H9 (cell line): ENCODE data around the gene RNPEPL1. TPM values are rescaled to one million over a fixed set of nuclear protein-coding genes. Genes with fewer than 3 reads are reported as not detected.

Source experiments
- DNase-seq: peaks from one replicate; pipeline ENCODE4 v3.0.0-alpha.2; 2017
- H2AFZ ChIP-seq: one replicate; pipeline ENCODE4 v1.6.1; 2013; ENCODE audit warnings: mild to moderate bottlenecking, low read length, control low read depth, moderate library complexity
- H2AK5ac ChIP-seq: 2 replicates; pipeline ENCODE4 v1.6.1; 2013; ENCODE audit warnings: low read length, control low read depth, mixed read lengths; ENCODE audit not compliant: insufficient read length
- H2BK120ac ChIP-seq: one replicate; pipeline ENCODE4 v1.6.1; 2013; ENCODE audit warnings: low read depth, mild to moderate bottlenecking, low read length, control low read depth, inconsistent platforms; ENCODE audit not compliant: poor library complexity, severe bottlenecking
- H2BK12ac ChIP-seq: 2 replicates; pipeline ENCODE4 v1.6.1; 2013; ENCODE audit warnings: low read length, control low read depth, mixed read lengths, low read depth; ENCODE audit not compliant: insufficient read length
- H2BK15ac ChIP-seq: 2 replicates; pipeline ENCODE4 v1.6.1; 2013; ENCODE audit warnings: low read depth, low read length, control low read depth
- H2BK20ac ChIP-seq: one replicate; pipeline ENCODE4 v1.6.1; 2013; ENCODE audit warnings: low read depth, mild to moderate bottlenecking, low read length, control low read depth, inconsistent platforms; ENCODE audit not compliant: poor library complexity, severe bottlenecking
- H2BK5ac ChIP-seq: 2 replicates; pipeline ENCODE4 v1.6.1; 2013; ENCODE audit warnings: low read length, control low read depth, mixed read lengths; ENCODE audit not compliant: insufficient read length
- H3K14ac ChIP-seq: 2 replicates; pipeline ENCODE4 v1.6.1; 2013; ENCODE audit warnings: low read length, control low read depth; ENCODE audit not compliant: insufficient read depth
- H3K18ac ChIP-seq: 2 replicates; pipeline ENCODE4 v1.6.1; 2013; ENCODE audit warnings: low read depth, mild to moderate bottlenecking, mixed read lengths, low read length, control low read depth; ENCODE audit not compliant: insufficient read length
- H3K23ac ChIP-seq: 2 replicates; pipeline ENCODE4 v1.6.1; 2013; ENCODE audit warnings: low read length, control low read depth, mixed read lengths, low read depth; ENCODE audit not compliant: insufficient read length
- H3K23me2 ChIP-seq: 2 replicates; pipeline ENCODE4 v1.6.1; 2013; ENCODE audit warnings: low read depth, mild to moderate bottlenecking, mixed read lengths, low read length, control low read depth; ENCODE audit not compliant: insufficient read length, poor library complexity, severe bottlenecking
- H3K27ac ChIP-seq: 2 replicates; pipeline ENCODE4 v1.5.1; 2013; ENCODE audit warnings: low read length, control low read depth, mixed read lengths, low read depth; ENCODE audit not compliant: insufficient read length
- H3K27me3 ChIP-seq: 2 replicates; pipeline ENCODE4 v1.6.1; 2013; ENCODE audit warnings: low read length, control low read depth, inconsistent platforms; ENCODE audit not compliant: insufficient read depth
- H3K4ac ChIP-seq: 2 replicates; pipeline ENCODE4 v1.6.1; 2013; ENCODE audit warnings: low read depth, mild to moderate bottlenecking, control low read depth, inconsistent platforms, low read length, moderate library complexity
- H3K4me1 ChIP-seq: 2 replicates; pipeline ENCODE4 v1.6.1; 2013; ENCODE audit warnings: low read length, control low read depth, inconsistent platforms; ENCODE audit not compliant: insufficient read depth
- H3K4me2 ChIP-seq: 2 replicates; pipeline ENCODE4 v1.6.1; 2013; ENCODE audit warnings: low read length, control low read depth, mixed read lengths; ENCODE audit not compliant: insufficient read length, insufficient read depth
- H3K56ac ChIP-seq: 2 replicates; pipeline ENCODE4 v1.6.1; 2013; ENCODE audit warnings: low read depth, mild to moderate bottlenecking, mixed read lengths, low read length, control low read depth; ENCODE audit not compliant: insufficient read length
- H3K79me1 ChIP-seq: 2 replicates; pipeline ENCODE4 v1.6.1; 2013; ENCODE audit warnings: low read depth, mild to moderate bottlenecking, moderate library complexity, low read length, control low read depth, inconsistent platforms; ENCODE audit not compliant: insufficient read depth, poor library complexity, severe bottlenecking
- H3K79me2 ChIP-seq: 2 replicates; pipeline ENCODE4 v1.6.1; 2013; ENCODE audit warnings: low read length, control low read depth, inconsistent platforms; ENCODE audit not compliant: insufficient read depth
- H3K9ac ChIP-seq: 2 replicates; pipeline ENCODE4 v1.6.1; 2013; ENCODE audit warnings: low read length, control low read depth, mixed read lengths; ENCODE audit not compliant: insufficient read length; ENCODE audit errors: extremely low read depth
- H3K9me3 ChIP-seq: one replicate; pipeline ENCODE4 v1.6.1; 2013; ENCODE audit warnings: low read depth, low read length, inconsistent platforms; ENCODE audit not compliant: control insufficient read depth
- H3T11ph ChIP-seq: one replicate; pipeline ENCODE4 v1.6.1; 2013; ENCODE audit warnings: mild to moderate bottlenecking, low read length, control low read depth, inconsistent platforms
- H4K20me1 ChIP-seq: one replicate; pipeline ENCODE4 v1.6.1; 2013; ENCODE audit not compliant: control insufficient read depth, insufficient read length, insufficient read depth
- H4K5ac ChIP-seq: 2 replicates; pipeline ENCODE4 v1.6.1; 2013; ENCODE audit warnings: low read depth, mild to moderate bottlenecking, mixed read lengths, low read length, control low read depth; ENCODE audit not compliant: insufficient read length
- H4K8ac ChIP-seq: replicated peaks from 2 replicates; pipeline ENCODE4 v1.6.1; 2013; ENCODE audit warnings: low read length, control low read depth, mixed read lengths, low read depth; ENCODE audit not compliant: insufficient read length
- H4K91ac ChIP-seq: 2 replicates; pipeline ENCODE4 v1.6.1; 2013; ENCODE audit warnings: low read depth, mild to moderate bottlenecking, moderate library complexity, mixed read lengths, low read length, control low read depth; ENCODE audit not compliant: insufficient read length
- H3K27ac Mint-ChIP-seq, 3 experiments: 2 replicates in 2 of 3; 3 replicates in 1 of 3; pipeline ENCODE4 v1.8.0; 2020 to 2021; ENCODE audit warnings: mixed read lengths in 3 of 3, mild to moderate bottlenecking in 1 of 3, moderate library complexity in 1 of 3
- H3K27me3 Mint-ChIP-seq: 2 replicates; pipeline ENCODE4 v1.8.0; 2021; ENCODE audit warnings: low read depth, mild to moderate bottlenecking, moderate library complexity, mixed read lengths
- H3K36me3 Mint-ChIP-seq, 3 experiments: 2 replicates in 2 of 3; 3 replicates in 1 of 3; pipeline ENCODE4 v1.8.0; 2020 to 2021; ENCODE audit warnings: low read depth in 3 of 3, mixed read lengths in 3 of 3; ENCODE audit not compliant: insufficient read depth in 1 of 3
- H3K4me1 Mint-ChIP-seq, 2 experiments: 2 replicates each; pipeline ENCODE4 v1.8.0; 2020; ENCODE audit warnings: mixed read lengths in 2 of 2
- H3K4me3 Mint-ChIP-seq, 2 experiments: 2 replicates in 1 of 2; 3 replicates in 1 of 2; pipeline ENCODE4 v1.8.0; 2020 to 2021; ENCODE audit warnings: mild to moderate bottlenecking in 2 of 2, mixed read lengths in 2 of 2, moderate library complexity in 1 of 2
- H3K9me3 Mint-ChIP-seq, 2 experiments: 2 replicates in 1 of 2; 3 replicates in 1 of 2; pipeline ENCODE4 v1.8.0; 2020; ENCODE audit warnings: mild to moderate bottlenecking in 2 of 2, mixed read lengths in 2 of 2, moderate library complexity in 1 of 2
- CTCF ChIP-seq: fragments of 200-600 bp; sonication (generic); conservative IDR thresholded peaks from 3 replicates; pipeline ENCODE4 v1.8.0; 2021; ENCODE audit warnings: antibody characterized with exemption, mild to moderate bottlenecking
- WGBS: extraction: QIAGEN DNeasy Blood & Tissue Kit; methylation state at CpG from one replicate; pipeline ENCODE4 v1.1.7; 2013; ENCODE audit warnings: missing lambda C conversion rate, low lambda C conversion rate, mixed read lengths; ENCODE audit not compliant: insufficient read length; ENCODE audit errors: extremely low coverage; 5-methylcytosine and 5-hydroxymethylcytosine counted together
- total RNA-seq: library from RNA; stranded (reverse); gene quantifications from 2 replicates; pipeline ENCODE4 v1.2.1, GENCODE V29; 2021

Gene RNPEPL1
- total RNA-seq, 1 experiment from 2014 or later = 22.5 TPM

- H3K18ac ChIP-seq = no peak overlapping the region
- peaks cover 5% of the 10 kb centered on the region for H3K79me1 ChIP-seq
- peaks cover 12% of the 10 kb centered on the region for H3K4me1 ChIP-seq
- no peak overlapping the region for H2BK5ac ChIP-seq
- H2BK15ac ChIP-seq = no peak overlapping the region
- no CpG with 5 or more reads among the region's 20 CpGs for WGBS
- H3K27me3 ChIP-seq = no peaks in the 10 kb centered on the region
- H2AK5ac ChIP-seq = no peak overlapping the region
- peak overlapping the region; percentile 93 to 97 (median 96); a peak in 6 of 7 replicates for H3K27ac Mint-ChIP-seq
- no peak overlapping the region for H3K14ac ChIP-seq
- peaks cover 0 to 2% of the 10 kb centered on the region in 2 experiments; a peak in 1 of 5 replicates for H3K9me3 Mint-ChIP-seq
- H3K9ac ChIP-seq = peak overlapping the region; percentile 81
- H3T11ph ChIP-seq = no peak overlapping the region
- H4K5ac ChIP-seq = no peak overlapping the region
- no peaks in the 10 kb centered on the region for H3K9me3 ChIP-seq
- H3K4ac ChIP-seq = no peak overlapping the region
- H3K4me2 ChIP-seq = peak overlapping the region; percentile 77
- H4K91ac ChIP-seq = no peak overlapping the region
- H3K56ac ChIP-seq = no peak overlapping the region
- peaks cover 14% of the 10 kb centered on the region for H3K23me2 ChIP-seq
- peaks cover 13% of the 10 kb centered on the region for H3K79me2 ChIP-seq
- no peak overlapping the region for H2BK12ac ChIP-seq
- no peak for TF ChIP-seq CTCF
- no peak overlapping the region for H3K27ac ChIP-seq
- H3K27me3 Mint-ChIP-seq = no peaks in the 10 kb centered on the region; the same call in 1 of the 2 replicates
- no peak for DNase-seq
- peaks cover 2 to 12% (median 5%) of the 10 kb centered on the region in 3 experiments; a peak in 5 of 7 replicates for H3K36me3 Mint-ChIP-seq
- peaks cover 27 to 31% of the 10 kb centered on the region in 2 experiments for H3K4me1 Mint-ChIP-seq
- peak overlapping the region; percentile 95 to 97 for H3K4me3 Mint-ChIP-seq
- no peak overlapping the region for H3K23ac ChIP-seq
- no peak overlapping the region for H2BK120ac ChIP-seq
- H4K8ac ChIP-seq = no peak overlapping the region
- no peak overlapping the region for H2AFZ ChIP-seq
- no peak overlapping the region for H2BK20ac ChIP-seq
- H4K20me1 ChIP-seq = no peaks in the 10 kb centered on the region
Measured at GRCh38 chr2:240585681-240586197, 17.5 kb downstream of the RNPEPL1 start.
